GM19463 (cell line): ENCODE data around the gene DCAF4L1.

Experiments
- ATAC-seq: cut with Tn5 transposase; IDR thresholded peaks from one replicate; pipeline ENCODE4 v1.9.1; 2021; ENCODE audit warnings: mild to moderate bottlenecking, moderate library complexity; ENCODE audit not compliant: unreplicated experiment

Gene DCAF4L1

GRCh38 chr4:41981456-41981855 is at the start of gene DCAF4L1:
Gene DCAF4L1 (plus strand): TSS chr4:41981756. CDS start chr4:41981793, 37 bp downstream.
- ATAC-seq = no peak

GRCh38 chr4:41932988-41933387 is 48.6 kb upstream of the DCAF4L1 start:
- no peak for ATAC-seq

GRCh38 chr4:41933997-41934503 is 47.5 kb upstream of the DCAF4L1 start:
- ATAC-seq = no peak

GRCh38 chr4:41934514-41934900 is 47.0 kb upstream of the DCAF4L1 start:
- ATAC-seq = no peak

GRCh38 chr4:41934901-41935651 is 46.5 kb upstream of the DCAF4L1 start, which contains the start of gene TMEM33:
Gene TMEM33 (plus strand): TSS chr4:41935429. CDS start chr4:41935485, 56 bp downstream.
- peak; percentile 93 for ATAC-seq

- ATAC-seq = peak; percentile 5
Observed at GRCh38 chr4:41935652-41936021, 45.9 kb upstream of the DCAF4L1 start.

- no peak for ATAC-seq
Observed at GRCh38 chr4:41939016-41939626, 42.4 kb upstream of the DCAF4L1 start.

GRCh38 chr4:41940834-41941233 is 40.7 kb upstream of the DCAF4L1 start:
- ATAC-seq = no peak

GRCh38 chr4:41943506-41943905 is 38.0 kb upstream of the DCAF4L1 start:
- ATAC-seq = no peak

GRCh38 chr4:41944089-41944488 is 37.5 kb upstream of the DCAF4L1 start:
- no peak for ATAC-seq

GRCh38 chr4:41949531-41949930 is 32.0 kb upstream of the DCAF4L1 start:
- ATAC-seq = no peak

- no peak for ATAC-seq
Observed at GRCh38 chr4:41957634-41958033, 23.9 kb upstream of the DCAF4L1 start.

- no peak for ATAC-seq
Observed at GRCh38 chr4:41963105-41963504, 18.5 kb upstream of the DCAF4L1 start.

GRCh38 chr4:41964401-41964800 is 17.2 kb upstream of the DCAF4L1 start:
- ATAC-seq = no peak

- no peak for ATAC-seq
Observed at GRCh38 chr4:41967392-41967791, 14.2 kb upstream of the DCAF4L1 start.

- ATAC-seq = no peak
Observed at GRCh38 chr4:41969671-41970070, 11.9 kb upstream of the DCAF4L1 start.

- no peak for ATAC-seq
Observed at GRCh38 chr4:41975341-41975740, 6.2 kb upstream of the DCAF4L1 start.

GRCh38 chr4:41976775-41977516 is 4.6 kb upstream of the DCAF4L1 start:
- no peak for ATAC-seq

- ATAC-seq = no peak
Observed at GRCh38 chr4:41977709-41978108, 3.8 kb upstream of the DCAF4L1 start.

- no peak for ATAC-seq
Observed at GRCh38 chr4:41982716-41983115, 1.2 kb downstream of the DCAF4L1 start.

GRCh38 chr4:41985151-41985550 is 3.6 kb downstream of the DCAF4L1 start:
- no peak for ATAC-seq

GRCh38 chr4:41989994-41990364 is 8.4 kb downstream of the DCAF4L1 start:
- peak; percentile 19 for ATAC-seq
